A204.1 (cell line): ENCODE measurements around the gene POLN.

ENCODE experiments used
- FAIRE-seq: peaks from 2 replicates; lab custom pipeline; 2012; peaks lifted over from hg19 to GRCh38; lab: Jason Lieb, UNC

Gene POLN

DNA sequence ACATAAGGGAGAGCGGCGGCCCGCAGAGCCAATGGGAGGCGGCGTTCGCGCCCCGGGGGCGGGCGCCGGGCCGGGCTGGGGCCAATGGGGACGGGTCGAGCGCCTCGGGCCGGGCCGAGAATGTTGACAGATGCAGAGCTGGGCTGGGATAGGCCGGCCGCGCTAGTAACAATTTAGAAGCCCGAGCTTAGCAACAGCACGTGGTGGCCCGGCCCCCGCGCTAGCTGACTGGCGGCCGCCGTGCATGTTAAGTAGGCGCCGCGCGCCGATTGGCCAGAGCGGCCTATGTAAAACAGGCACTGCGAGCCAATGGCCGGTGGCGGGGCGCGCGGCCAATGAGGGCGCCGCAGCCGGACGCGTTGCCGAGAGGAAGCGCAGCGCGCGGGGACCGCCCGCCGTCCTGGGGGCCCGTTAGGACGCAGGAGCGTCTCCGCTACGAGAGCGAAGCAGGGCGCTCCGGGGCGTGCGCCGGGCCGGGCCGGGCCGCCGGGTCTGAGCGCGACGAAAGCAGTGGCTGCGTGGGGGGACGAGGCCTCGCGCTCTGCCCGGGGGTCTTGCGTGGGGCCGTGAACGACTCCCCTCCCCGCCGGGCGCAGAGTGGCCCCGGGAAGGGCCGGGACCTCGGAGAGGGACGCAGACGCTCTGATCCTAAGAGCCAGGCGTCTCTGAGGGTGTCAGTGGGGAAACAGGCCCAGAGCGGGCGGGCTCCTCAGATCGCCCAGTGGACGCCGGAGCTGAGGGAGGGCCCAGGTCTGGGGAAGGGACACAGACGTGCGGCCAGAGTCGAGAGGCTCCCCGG lies 20.4 kb upstream of the POLN start:
- peak; percentile 81 for FAIRE-seq

- FAIRE-seq: no peak
Measured at GRCh38 chr4:2261853-2262144, 19.9 kb upstream of the POLN start, which contains the start of gene MXD4. TSS of gene MXD4 (minus strand) at chr4:2262109. CDS start at chr4:2261980, 129 bp downstream.

GRCh38 chr4:2261110-2261852 lies 19.4 kb upstream of the POLN start:
- no peak for FAIRE-seq

GRCh38 chr4:2260344-2261109 lies 18.6 kb upstream of the POLN start:
- no peak for FAIRE-seq

- FAIRE-seq: no peak
Measured at GRCh38 chr4:2259541-2260343, 17.8 kb upstream of the POLN start.

DNA sequence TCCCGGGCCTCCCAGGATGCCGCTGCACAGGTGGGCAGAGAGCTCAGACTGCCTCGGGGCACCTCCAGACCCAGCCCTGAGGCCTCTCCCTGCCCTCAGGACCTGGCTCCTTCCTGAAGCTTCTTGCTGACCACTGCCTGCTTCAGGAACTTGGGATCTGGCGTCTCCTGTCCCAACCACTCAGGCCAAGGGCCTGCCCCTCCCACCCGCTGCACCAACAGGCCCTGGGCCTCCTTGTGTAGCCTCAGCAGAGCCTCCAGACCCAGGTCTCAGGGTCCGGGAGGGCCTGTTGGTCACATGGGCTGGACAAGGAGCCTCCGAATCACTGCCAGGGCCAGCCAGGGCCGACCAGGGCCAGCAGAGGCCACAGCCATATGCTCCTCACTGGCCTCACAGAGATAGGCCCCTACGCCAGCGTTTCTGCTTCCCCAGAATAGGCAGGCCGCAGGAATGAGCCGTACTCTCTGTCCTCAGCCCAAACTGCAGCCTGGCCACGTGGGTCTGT lies 17.2 kb upstream of the POLN start:
- FAIRE-seq: no peak

DNA sequence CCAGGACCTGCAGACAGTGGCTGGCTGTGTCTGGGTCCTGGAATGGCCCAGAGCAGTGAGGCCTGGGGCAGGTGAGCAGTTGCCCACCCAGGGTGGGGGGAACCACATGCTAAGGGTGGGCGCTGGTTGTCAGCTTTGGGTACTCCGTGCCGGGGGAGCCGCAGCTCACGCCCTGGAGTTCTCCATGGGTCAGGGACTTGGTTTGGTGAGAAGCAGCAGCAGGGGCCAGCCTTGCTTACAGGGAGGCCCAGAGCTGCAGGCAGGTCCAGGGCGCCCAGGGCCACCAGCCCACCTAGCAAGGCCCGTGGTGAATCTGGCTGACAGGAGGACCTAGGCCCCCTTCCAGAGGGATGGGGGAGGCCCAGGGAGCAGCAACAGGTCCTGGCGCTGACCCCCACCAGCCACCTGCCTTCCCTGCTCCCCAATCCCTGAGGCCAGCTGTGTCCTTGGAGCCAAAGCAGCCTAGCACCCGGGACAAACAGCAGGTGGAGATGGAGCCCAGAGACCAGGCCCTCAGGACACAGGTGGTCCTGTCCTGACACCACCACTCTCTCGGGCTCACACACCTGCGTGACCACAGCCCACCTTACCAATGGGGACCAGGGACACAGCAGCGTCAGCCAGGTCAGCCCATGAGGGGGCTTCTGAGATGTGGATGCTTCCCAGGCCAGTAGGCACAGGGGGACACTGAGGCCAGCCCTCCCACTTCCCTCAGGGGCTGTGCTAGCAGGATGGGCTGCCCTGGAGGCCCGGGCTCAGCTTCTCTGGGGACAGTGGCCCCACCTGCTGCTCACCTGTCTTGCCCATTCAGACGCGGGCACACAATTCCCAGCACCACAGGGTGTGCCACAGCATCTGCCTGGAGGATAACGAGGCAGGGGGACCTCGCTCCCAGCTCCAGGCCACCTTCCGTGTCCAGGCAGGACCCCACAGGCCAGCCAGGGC lies 16.4 kb upstream of the POLN start:
- FAIRE-seq: no peak

GRCh38 chr4:2257361-2258081 lies 15.6 kb upstream of the POLN start:
- no peak for FAIRE-seq

DNA sequence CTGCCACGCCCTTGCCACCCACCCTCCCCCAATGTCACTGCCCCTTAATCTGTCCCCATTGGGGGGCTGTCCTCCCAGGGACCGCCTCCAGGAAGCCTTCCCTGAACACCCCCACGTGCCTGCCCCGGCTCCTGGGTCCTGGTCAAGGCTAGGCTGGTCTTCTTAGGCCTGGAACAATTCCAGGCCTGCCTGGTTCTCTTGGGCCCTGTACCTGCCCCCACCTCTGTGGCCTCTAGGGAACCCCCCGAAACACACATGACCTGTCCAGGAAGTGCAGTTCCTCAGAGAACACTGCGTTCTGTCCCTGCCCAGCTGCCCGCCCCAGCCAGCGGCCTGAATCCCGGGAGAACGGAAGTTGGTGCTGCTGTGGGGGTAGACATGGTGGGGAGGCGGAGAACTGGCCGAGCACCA lies 14.9 kb upstream of the POLN start:
- no peak for FAIRE-seq

GRCh38 chr4:2256156-2256731 lies 14.3 kb upstream of the POLN start:
- no peak for FAIRE-seq

GRCh38 chr4:2255501-2256155 lies 13.7 kb upstream of the POLN start:
- no peak for FAIRE-seq

DNA sequence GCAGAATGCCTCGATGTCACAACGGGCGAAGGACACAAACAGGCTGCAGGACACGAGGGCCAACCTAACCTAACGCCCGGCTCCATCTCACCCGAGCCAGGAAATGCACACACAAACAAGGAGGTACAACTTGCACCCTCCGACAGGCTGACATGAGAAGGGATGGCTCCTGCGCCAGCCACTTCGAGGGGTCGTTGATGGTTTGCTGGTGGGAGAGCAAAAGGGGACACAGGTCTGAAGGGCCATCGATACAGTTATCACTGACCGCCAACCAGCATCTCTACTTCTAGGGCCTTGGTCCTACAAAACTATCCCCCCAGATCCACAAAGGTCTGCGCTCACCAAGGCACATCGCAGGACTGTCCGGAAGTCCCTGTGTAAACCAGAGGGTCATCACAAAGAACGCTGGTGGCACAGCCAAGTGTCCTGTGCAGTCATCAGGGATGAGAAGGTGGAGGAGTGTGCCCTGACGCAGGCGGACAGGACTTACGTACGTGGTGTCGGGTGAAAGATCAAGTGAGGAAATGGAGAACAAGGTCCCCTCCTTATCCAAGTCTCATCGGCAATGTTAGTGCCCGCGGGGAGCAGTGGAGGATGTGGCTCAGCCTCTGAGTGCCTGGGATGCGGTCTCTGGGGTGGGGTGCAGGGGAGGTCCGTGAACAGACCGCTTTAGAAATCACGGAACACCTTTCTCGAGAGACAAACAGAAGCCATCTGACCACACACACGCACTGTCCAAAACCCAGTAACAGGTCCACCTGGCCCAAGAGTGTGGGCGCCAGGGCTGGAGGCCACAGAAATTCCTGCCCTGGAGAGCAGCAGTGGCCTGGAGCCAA lies 13.0 kb upstream of the POLN start:
- FAIRE-seq: no peak

- no peak for FAIRE-seq
Measured at GRCh38 chr4:2253160-2254084, 11.5 kb upstream of the POLN start.

DNA sequence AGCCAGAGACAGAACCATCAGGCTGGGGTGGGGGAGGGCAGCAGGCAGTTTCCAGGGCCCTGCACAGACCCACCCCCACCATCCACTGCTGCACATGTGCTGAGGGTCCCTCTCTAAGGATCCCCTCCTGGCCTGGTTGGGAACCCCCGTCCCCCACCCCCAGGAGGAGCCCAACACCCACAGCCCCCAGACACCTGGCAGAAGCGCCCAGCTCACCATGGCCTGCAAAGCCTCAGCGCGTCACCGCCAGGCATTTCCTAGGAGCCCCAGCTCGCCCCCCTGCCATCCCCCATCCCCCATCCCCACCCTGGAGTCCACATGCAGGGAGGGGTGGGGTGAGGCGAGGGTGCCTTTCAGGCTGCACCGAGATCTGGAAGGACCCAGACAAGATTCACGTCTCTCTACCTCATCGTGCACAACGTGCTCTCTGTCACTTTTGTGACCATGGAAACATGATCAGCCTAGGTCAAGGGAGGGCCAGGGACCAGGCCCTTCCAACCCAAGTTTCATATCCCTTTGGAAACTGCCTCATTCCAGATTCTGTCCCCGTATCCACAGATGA lies 10.7 kb upstream of the POLN start:
- FAIRE-seq: no peak

GRCh38 chr4:2251795-2252529 lies 10.0 kb upstream of the POLN start:
- FAIRE-seq: no peak
